ENCODE data around the gene AMTN.

DNA sequence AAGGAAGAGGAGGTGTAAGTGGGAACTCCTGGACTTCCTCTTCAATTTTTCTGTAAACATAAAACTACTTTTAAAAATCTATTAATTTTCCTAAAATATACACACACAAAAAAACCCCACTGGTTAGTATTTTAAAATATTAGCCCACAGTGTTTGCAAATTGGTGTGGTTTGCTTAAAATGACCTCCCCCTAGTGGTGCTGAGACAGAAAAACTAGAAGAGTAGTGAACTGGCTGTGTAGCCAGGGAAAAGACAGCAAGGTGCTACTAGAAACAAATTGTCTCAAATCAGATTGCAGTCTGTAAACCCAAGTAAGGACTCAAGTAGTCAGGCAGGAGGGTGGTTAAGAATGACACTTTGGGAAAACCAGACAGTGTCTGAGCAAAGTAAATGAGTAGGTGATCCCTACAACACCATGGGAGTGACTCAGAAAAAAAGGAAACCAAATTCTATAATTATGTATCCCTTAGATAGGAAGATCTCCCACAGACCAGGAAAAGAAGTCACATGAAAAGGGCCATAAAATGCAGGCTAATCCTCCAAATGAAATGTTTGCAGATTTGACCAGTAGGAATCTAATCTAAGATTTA, 26.0 kb downstream of the AMTN start:
- TF ChIP-seq, protein P1, sequence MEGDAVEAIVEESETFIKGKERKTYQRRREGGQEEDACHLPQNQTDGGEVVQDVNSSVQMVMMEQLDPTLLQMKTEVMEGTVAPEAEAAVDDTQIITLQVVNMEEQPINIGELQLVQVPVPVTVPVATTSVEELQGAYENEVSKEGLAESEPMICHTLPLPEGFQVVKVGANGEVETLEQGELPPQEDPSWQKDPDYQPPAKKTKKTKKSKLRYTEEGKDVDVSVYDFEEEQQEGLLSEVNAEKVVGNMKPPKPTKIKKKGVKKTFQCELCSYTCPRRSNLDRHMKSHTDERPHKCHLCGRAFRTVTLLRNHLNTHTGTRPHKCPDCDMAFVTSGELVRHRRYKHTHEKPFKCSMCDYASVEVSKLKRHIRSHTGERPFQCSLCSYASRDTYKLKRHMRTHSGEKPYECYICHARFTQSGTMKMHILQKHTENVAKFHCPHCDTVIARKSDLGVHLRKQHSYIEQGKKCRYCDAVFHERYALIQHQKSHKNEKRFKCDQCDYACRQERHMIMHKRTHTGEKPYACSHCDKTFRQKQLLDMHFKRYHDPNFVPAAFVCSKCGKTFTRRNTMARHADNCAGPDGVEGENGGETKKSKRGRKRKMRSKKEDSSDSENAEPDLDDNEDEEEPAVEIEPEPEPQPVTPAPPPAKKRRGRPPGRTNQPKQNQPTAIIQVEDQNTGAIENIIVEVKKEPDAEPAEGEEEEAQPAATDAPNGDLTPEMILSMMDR (IDR thresholded peaks at IDR 0.05) = peak; percentile 33
- TF ChIP-seq CEBPB (IDR thresholded peaks at IDR 0.05) (no peak), POLR2A (IDR thresholded peaks at IDR 0.05; ENCODE audit: low read length) (no peak), JUNB (IDR thresholded peaks at IDR 0.05) (no peak)
